Activated CD4-positive, alpha-beta T cell treated with anti-CD3 and anti-CD28 coated beads, Interleukin-2, amount 50 U/mL, for 48 hours (primary cell): ENCODE data around the gene RTL10.

Experiments used
- DNase-seq, 2 experiments: peaks; one replicate each; pipeline ENCODE4 v3.0.0-alpha.2; 2020

The RTL10 gene

GRCh38 chr22:19875531-19876313 lies 21.0 kb upstream of the RTL10 start:
- no peak for DNase-seq

GRCh38 chr22:19875061-19875530 lies 20.4 kb upstream of the RTL10 start:
- DNase-seq: no peak

- DNase-seq: peak; percentile 39 to 44
Measured at GRCh38 chr22:19874307-19875060, 19.8 kb upstream of the RTL10 start.

GRCh38 chr22:19873960-19874306 lies 19.3 kb upstream of the RTL10 start:
- no peak for DNase-seq

GRCh38 chr22:19873138-19873959 lies 18.7 kb upstream of the RTL10 start:
- no peak for DNase-seq

- no peak for DNase-seq
Measured at GRCh38 chr22:19872779-19873137, 18.1 kb upstream of the RTL10 start.

- no peak for DNase-seq
Measured at GRCh38 chr22:19871845-19872778, 17.4 kb upstream of the RTL10 start.

GRCh38 chr22:19871023-19871844 lies 16.6 kb upstream of the RTL10 start:
- no peak for DNase-seq

- DNase-seq: no peak
Measured at GRCh38 chr22:19870153-19871022, 15.7 kb upstream of the RTL10 start.

GRCh38 chr22:19869497-19870152 lies 15.0 kb upstream of the RTL10 start:
- no peak for DNase-seq

- DNase-seq: no peak
Measured at GRCh38 chr22:19868773-19869471, 14.2 kb upstream of the RTL10 start.

GRCh38 chr22:19868333-19868732 lies 13.7 kb upstream of the RTL10 start:
- no peak for DNase-seq

GRCh38 chr22:19867617-19868016 lies 12.9 kb upstream of the RTL10 start:
- no peak for DNase-seq

GRCh38 chr22:19866665-19867009 lies 12.0 kb upstream of the RTL10 start:
- no peak for DNase-seq

- no peak for DNase-seq
Measured at GRCh38 chr22:19865141-19865829, 10.6 kb upstream of the RTL10 start.

GRCh38 chr22:19864538-19865106 lies 9.9 kb upstream of the RTL10 start:
- DNase-seq: no peak

- no peak for DNase-seq
Measured at GRCh38 chr22:19863571-19863970, 8.9 kb upstream of the RTL10 start.

- DNase-seq: no peak
Measured at GRCh38 chr22:19862619-19863246, 8.1 kb upstream of the RTL10 start.
